ENCODE data around the gene ATXN7L3. TPM values are rescaled to one million over a fixed set of nuclear protein-coding genes. Genes with fewer than 3 reads are reported as not detected.

ATXN7L3 gene
- total RNA-seq, 4 donors from 2014 or later = 39.3 to 46.0 (median 40.6) TPM

GRCh38 chr17:44202756-44203155, 3.1 kb upstream of the ATXN7L3 start:
- Histone ChIP-seq H3K36me3 (peaks cover 0 to 13% of the 10 kb centered on the region in 2 donors), H3K27me3 (no peaks in the 10 kb centered on the region), H3K9me3 (no peaks in the 10 kb centered on the region), H3K27ac (peak overlapping the region in 2 of 4 donors; percentile 12 to 24), H3K4me1 (peaks cover 9 to 15% of the 10 kb centered on the region in 2 donors), H3K4me3 (no peak overlapping the region)
- in situ Hi-C loops (cut with MboI; ENCODE audit: low sequenced_read_pairs in 4 of 4) = loop anchor here (5.0 to 25.0 kb wide), 4 partner anchors 125 to 310 kb away; partner anchors contain the start of gene GPATCH8 (in 3 of the 4)
- DNase-seq (no peak), ATAC-seq (no peak)
- intact Hi-C loops (cut with DNase I; ENCODE audit: low total_unique reads) = no loop called here
- no peak for TF ChIP-seq POLR2A (IDR thresholded peaks at IDR 0.05)

GRCh38 chr17:44200478-44201155, 933 bp upstream of the ATXN7L3 start:
- H3K9me3 ChIP-seq = no peaks in the 10 kb centered on the region
- DNase-seq (no peak), ATAC-seq (peak in 1 of 2 donors; percentile 9)
- intact Hi-C loops (cut with DNase I; ENCODE audit: low total_unique reads) = loop anchor here (1.0 kb wide), 2 partner anchors 14 to 18 kb away; partner anchors contain the start of gene TMUB2
- H3K36me3 ChIP-seq = peaks cover 0 to 16% of the 10 kb centered on the region in 2 donors
- H3K4me3 ChIP-seq = peak overlapping the region; percentile 71 to 88 (median 84)
- TF ChIP-seq CTCF (IDR thresholded peaks at IDR 0.05 in 4 of 5, conservative IDR thresholded peaks at IDR 0.05 in 1 of 5) (no peak), POLR2A (IDR thresholded peaks at IDR 0.05) (no peak)
- H3K27me3 ChIP-seq = no peaks in the 10 kb centered on the region
- peaks cover 9 to 15% of the 10 kb centered on the region in 2 donors for H3K4me1 ChIP-seq
- in situ Hi-C loops (cut with MboI; ENCODE audit: low sequenced_read_pairs in 4 of 4) = loop anchor here (5.0 to 25.0 kb wide), 4 partner anchors 127 to 312 kb away; partner anchors contain the start of gene GPATCH8 (in 3 of the 4)
- H3K27ac ChIP-seq = peak overlapping the region; percentile 94 to 98 (median 95)

GRCh38 chr17:44198721-44199552, 747 bp downstream of the ATXN7L3 start:
- Histone ChIP-seq H3K36me3 (peaks cover 0 to 33% of the 10 kb centered on the region in 2 donors), H3K4me1 (peaks cover 9 to 15% of the 10 kb centered on the region in 2 donors), H3K9me3 (no peaks in the 10 kb centered on the region), H3K4me3 (peak overlapping the region; percentile 82 to 96 (median 86)), H3K27ac (peak overlapping the region; percentile 94 to 98 (median 95)), H3K27me3 (no peaks in the 10 kb centered on the region)
- in situ Hi-C loops (cut with MboI; ENCODE audit: low sequenced_read_pairs in 4 of 4) = no loop called here
- DNase-seq (peak; percentile 38 to 46), ATAC-seq (peak; percentile 46 to 53)
- TF ChIP-seq CTCF (IDR thresholded peaks at IDR 0.05 in 4 of 5, conservative IDR thresholded peaks at IDR 0.05 in 1 of 5) = no peak
- peak in 1 of 2 donors; percentile 19 for TF ChIP-seq POLR2A (IDR thresholded peaks at IDR 0.05)
- intact Hi-C loops (cut with DNase I; ENCODE audit: low total_unique reads) = no loop called here

- H3K27ac ChIP-seq = peak overlapping the region; percentile 94 to 98 (median 95)
- DNase-seq = no peak
- in situ Hi-C loops (cut with MboI; ENCODE audit: low sequenced_read_pairs in 4 of 4) (no loop called here), intact Hi-C loops (cut with DNase I; ENCODE audit: low total_unique reads) (no loop called here)
- peak overlapping the region; percentile 82 to 96 (median 86) for H3K4me3 ChIP-seq
- peaks cover 0 to 37% of the 10 kb centered on the region in 2 donors for H3K36me3 ChIP-seq
- H3K27me3 ChIP-seq = no peaks in the 10 kb centered on the region
- TF ChIP-seq CTCF (IDR thresholded peaks at IDR 0.05 in 4 of 5, conservative IDR thresholded peaks at IDR 0.05 in 1 of 5) = no peak
- no peak for TF ChIP-seq POLR2A (IDR thresholded peaks at IDR 0.05)
- H3K9me3 ChIP-seq = no peaks in the 10 kb centered on the region
- H3K4me1 ChIP-seq = peaks cover 9 to 15% of the 10 kb centered on the region in 2 donors
- ATAC-seq = no peak
These were observed 1.5 kb downstream of the ATXN7L3 start for GRCh38 chr17:44197980-44198720.
